Inferior parietal cortex (tissue), 1 donor: ENCODE results near the gene PCARE.

Experiments used
- DNase-seq: peaks from one replicate; pipeline ENCODE4 v3.0.0-alpha.2; 2016; ENCODE audit errors: extremely low spot score

PCARE gene

DNA sequence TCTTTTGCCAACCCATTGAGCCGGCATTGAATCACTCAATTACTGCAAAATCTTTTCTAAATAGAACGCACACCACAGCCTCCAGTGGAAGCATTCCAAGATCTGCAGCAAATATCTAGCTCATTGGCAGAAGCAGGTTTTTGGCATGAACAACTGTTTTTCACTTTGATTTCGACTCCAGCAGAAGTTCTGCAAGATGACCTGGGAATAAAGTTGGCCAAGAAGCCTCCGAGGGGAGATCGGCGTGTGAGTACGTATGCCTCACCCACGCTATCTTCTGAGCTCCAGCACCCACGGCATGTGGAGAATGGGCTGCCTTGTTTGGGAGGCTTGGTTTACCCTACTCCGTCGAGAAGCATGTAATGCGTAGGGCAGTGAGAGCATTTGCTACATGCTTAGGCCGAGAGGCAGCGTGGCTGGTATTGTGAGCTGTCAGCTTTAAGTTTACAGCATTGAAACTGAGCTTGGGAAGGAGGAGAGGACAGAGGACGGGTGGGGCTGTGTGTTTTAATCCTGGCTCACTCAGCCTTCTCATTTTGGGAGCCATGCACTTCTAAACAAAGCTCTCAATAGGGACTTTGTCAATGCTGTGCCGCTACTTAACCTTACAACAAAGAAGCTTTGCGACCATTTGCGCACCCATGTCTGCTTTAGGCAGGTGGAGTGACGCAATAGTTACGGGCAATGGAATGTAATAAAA, 10.5 kb downstream of the PCARE start:
- peak; percentile 65 for DNase-seq

DNA sequence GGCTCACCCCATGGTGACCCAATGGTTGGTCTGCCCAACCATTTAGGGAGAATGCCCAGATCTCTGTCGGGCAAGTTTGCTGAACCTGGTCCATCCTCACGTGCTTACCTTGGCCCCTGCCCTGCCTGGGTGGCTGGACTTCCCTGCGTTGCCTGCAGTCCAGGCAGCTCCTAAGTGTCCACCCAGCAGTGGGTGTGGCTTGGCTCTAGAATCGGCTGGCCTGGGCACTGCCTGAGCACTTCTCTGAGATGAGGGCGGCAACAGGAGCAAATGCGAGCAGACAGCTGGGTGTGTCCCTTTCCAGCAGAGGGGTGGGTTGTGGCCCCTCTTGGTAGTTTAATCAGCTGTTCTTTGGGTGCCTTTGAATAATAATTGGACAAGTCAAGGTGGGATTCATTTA, 11.3 kb downstream of the PCARE start:
- no peak for DNase-seq

DNA sequence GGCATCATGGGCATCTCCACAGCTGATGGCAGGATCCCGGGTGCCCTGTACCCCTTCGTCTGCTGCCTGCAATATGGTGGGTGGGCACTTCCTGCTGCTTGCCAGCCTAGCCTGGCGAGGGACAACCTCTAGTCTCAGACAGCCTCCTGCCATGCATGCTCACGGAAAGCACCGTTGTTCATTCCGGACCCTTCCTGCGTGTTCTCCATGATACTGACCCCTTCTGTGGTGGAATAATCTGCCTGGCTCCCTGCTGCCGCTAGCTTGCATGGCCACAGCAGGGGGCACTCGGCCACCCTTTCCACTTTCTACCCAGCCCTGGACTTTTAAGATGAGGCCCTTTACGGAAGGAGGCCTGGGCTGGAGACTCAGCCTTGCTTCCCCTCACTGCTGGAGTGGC, 12.0 kb downstream of the PCARE start:
- no peak for DNase-seq

DNA sequence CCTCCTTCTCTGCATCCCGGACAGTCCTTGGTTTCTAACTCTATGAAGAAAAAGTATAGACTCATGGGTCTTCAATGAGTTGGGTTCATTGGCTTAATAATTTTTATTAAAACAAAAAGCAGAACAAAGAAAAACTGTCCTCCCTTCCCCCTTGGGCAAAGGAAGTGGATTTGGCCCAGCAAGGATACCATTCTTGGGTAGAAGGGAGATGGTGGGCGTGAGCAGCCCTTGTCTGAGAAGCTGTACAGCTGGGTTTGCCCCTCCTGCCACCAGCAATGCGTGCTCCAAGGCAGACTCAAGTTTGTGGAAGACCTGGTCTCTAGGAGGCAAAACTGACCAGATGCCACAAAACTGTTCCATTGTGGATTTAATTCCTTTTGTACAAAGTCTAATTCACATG, 12.7 kb downstream of the PCARE start:
- DNase-seq, result no peak

DNA sequence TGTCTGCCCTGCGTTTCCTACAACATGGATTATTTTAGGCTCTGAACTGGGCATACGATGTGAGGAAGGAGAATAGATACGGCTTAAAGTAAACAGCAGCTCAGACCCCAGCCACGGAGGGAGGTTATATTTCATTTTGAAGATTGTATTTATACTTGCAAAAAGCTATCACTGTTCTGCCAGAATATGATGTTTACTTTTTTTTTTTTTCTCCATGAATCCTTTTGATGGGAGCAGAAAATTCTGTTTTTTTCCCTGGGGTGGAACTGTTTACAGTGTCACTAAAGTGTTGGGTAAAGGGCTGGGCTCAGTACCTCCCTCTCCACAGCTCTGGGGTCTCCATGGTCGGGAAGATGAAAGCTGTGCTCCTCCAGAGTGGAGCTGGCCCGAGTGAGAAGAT, 13.1 kb downstream of the PCARE start:
- no peak for DNase-seq

DNA sequence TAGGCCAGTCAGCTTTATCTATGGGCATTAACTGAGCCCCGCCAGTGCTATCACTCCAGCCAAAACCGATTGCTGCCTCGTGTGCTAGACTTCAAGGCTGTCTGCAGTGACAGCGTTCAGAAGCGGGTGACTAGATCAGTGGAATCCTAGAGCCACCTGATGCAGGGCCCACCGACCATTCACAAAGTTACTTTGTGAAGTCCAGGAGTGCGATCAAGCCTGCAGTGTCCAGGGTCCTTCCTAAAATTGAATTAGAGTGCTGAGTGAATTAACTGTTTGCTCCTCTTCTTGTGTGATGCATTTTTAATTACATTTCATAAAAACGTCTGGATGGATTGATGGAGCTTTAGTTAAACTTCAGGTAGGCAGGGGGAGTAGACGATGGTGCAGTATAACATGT, 13.9 kb downstream of the PCARE start:
- DNase-seq, result no peak

DNA sequence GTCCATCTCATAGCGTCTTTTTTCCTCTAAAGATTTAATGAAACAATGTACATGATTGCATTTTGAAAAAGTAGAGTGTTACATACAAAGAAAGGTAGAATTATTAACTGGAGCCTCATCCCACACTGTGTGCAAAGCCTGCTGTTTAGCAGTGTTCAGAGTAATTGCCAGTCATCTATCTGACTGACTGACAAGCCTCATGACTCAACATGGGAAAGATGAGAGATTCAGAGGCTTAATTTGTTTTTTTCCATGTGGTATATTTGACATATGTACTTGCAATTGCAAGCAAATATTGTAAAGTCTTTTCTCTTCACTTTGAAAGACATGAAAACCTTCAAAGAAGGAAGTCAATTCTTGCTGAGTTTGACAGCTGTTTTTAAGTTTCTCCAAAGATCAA, 14.7 kb downstream of the PCARE start:
- DNase-seq, result no peak

DNA sequence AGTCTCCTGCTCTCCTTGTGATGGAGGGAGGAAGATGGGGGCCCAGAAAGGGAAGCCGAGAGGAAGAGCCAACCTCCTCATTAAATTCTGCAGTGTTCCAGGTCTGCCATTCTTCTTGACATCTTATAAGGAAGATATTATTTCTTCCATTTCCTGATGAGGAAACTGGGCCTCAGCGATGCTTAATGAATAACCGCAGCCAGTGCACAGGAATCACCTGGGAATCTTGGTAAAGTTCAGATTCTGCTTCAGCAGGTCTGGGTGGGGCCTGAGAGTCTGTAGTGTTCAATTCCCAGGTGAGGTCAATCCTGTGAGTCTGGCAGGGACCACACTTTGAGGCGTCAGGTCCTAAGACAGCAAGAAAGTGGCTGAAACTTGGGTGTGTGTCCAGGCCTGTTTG, 17.3 kb downstream of the PCARE start:
- no peak for DNase-seq

DNA sequence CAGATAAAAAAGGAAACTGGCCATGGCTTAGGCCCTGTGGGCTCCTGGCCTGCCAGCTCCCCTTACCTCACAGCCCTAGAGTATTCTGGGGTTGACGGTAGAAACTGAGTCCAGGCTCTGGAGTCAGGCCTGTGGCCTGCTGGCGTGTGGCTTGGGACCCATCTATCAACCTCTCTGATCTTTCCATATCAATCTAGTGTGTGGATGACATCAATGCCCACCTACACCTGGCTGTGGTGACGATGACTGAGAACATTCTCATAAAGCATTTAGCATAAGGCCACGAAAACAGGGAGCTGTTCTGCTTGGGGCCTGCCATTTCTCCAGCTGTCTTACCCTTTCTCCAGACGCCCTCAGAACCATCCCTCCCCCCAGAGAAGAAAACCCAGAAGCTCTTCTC, 17.9 kb downstream of the PCARE start:
- DNase-seq, result no peak

DNA sequence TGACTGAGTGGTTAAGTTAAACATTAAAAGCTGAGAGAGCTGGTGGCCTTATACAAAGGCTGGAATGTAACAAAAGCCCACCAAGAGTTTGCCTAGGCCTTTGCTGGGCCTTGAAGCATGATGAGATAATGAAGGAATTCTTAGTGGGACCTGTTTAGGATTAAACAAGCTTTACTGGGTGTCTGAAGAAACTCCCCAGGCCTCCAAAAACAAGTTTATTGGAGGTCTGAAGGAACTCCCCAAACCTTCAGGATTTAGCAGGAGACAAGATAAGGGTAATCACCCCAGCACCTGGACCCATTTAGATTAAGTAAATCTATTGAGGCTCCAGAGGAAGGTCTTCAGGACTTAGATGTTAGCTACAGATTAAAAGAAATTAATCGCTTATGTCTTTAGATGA, 18.7 kb downstream of the PCARE start:
- no peak for DNase-seq

DNA sequence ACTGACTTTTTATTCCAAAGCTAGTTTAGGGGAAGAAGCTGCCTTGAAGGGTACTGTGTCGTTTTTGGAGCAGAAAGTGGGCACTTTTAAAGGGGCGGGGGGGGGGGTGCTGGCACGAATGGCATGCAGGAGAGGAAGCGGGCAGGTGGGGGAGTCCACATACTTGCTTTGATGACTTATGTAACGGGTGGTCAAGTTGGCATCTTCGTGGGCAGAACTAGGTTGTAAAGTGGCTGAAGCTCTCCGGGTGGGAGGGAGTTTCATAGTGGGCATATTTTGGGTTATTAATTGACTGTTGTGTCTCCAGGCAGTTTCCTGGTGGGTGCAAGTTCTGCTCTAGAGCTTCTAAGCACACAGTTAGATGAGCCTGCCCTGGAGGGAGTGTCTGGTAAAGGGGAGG, 19.9 kb downstream of the PCARE start:
- DNase-seq, result no peak

DNA sequence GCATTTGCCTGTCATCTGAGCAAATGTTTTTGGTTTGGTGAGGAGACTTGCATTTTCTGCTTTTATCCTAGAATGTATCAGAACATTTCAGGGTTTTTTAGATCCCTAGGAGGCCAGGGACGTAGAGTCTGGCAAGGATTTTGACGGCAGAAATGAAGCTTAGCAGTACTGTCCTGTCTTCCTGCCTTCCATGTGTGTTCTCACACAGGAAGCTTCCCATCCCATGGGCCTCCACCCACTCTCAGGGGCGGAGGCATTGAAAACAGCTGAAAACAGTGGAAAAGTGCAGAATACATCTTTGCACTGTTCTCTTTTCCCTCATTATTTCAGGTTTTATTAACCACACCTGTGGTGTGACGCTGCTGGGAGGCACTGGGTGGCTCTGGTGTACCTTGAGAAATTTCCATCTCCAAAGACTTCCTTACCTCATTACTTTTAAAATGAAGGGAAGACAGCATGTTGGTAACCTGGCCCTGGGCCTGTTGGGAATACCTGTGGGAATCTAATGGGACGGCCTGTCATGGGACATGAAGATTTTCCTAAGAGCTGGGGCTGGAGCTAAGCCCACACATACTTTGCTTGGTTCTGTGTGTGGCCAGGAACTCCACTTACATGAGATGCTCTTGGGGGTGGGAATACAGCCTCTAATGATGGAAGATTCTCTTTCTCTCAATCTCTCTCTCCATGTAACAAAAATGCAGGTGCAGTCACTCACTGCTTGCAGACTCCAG, 20.5 kb downstream of the PCARE start:
- DNase-seq, result no peak

DNA sequence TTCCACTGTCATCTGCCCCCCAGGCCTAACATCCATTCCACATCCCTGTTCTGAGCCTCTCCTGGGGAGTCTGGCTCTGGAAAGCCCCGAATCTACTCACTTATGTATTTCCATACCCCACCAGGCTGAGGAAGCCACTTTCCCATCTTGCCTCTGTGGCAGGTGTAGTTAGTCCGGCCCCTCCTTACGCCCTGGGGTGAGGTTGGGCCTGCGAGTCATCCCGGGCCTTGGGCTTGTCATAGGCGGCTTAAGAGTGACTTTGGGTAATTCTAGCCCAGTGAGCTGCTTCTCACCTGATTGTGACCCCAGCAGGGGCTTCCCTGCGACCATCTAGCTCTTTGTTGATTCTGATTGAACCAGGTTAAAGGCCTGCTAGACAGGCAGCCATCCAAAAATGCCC, 21.1 kb downstream of the PCARE start:
- no peak for DNase-seq

DNA sequence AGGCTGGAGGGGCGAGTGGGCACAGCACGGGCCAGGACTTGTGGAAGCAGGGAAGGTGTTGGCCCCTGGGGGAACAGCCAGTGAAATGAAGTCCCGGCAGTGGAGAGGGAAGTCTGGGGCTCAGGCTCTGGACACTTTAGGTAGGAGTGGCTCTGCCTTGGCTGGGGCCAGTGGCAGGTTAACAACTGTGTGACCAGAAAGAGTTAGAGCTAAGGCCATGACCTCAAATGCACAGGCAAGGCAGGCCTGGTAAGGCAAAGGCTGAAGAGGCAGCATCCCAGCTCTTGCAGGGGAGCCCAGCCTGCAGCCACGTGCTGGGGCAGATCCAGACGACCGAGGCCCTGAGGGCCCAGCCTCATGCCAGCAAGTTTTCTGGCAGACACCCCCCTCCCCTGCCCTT, 21.5 kb downstream of the PCARE start:
- no peak for DNase-seq

DNA sequence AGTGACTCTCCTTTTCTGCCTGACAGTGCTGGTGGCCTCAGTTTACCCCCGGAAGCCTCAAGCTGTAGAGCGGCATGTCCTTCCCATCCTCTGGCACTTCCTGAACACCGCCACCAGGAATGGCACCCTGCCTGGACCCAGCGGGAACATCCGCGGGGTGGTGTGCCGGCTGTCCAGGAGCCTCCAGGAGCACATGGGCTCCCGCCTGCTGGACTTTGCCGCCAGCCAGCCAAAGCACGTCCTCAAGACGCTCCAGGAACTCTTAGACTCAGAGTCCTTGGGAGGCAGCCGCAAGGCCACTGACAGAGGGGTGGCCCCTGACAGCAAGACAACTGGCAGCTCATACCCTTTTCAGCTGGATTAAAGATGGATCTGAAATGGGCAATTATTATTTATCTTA, 22.6 kb downstream of the PCARE start:
- DNase-seq, result no peak

DNA sequence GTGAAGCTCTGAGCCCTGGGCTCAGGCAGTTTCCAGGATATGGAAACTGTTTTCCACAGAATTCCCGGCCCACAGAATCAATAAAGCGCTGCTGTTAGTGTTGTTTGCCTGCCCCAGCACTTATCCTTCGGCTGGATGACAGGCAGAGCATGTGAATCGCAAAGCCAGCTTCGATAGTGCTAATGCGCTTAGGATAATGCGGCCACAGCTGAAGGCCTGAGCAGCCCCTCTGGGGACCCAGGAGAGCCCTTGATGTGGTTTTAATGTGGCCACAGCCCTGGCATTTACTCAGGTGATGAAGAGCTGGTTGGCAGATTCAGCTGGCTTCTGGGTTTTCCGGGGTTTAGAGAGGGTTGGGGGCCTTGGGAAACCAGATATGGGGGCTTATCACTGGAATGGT, 23.7 kb downstream of the PCARE start:
- no peak for DNase-seq

DNA sequence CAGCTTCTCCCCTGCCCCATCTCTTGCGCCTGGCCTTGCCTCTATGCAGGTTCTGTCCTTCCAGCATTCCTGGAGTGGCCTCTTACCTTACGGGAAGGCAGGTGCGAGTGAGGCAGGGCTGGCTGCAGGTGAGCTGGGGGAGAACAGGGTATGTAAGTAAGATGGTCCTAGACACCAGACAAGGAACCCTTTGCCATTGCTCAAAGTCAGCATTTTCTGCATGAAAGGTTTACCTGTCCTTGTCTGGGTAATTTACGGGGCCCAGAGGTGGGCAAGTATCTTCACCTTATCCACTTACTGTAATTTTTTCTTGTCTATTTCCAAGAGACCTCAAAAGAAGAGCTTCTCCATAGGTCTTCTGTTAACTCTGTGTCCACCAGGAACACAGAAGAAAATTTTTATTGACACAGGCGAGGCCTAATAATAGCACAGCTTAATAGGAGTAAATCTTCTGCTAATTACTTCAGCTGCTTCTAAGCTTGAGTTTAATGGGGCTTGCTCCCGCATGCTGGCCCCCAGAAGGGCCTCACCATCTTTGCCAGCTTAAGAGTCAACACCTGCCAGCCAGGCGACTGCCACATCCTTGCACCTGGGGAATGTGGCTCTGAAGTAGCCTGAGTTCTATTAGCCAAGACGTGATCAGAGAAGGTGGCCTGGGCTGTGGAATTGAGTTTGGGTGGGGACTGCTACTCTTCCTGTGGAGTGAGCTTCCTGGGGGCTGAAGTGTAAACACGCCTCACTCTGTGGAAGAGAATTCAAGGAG, 27.1 kb downstream of the PCARE start:
- DNase-seq, result no peak

DNA sequence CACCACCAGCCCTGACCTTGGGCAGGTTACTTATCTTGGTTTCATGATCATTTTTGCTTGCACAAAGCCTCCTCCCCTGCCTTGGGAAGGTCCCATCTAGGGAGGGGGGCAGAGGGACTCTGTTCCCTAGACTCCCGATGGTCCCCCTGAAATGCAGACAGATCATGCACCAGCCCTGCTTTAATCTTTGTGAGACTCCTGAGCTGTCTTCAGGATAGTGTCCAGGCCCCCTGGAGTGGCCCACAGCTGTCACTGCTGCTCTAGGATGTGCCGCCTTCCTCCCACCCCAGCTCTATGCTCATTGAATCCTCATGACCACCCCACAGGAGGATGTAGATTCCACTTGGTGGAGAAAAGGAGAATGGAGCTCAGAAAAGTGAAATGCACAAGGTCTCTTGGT, 28.0 kb downstream of the PCARE start:
- no peak for DNase-seq

DNA sequence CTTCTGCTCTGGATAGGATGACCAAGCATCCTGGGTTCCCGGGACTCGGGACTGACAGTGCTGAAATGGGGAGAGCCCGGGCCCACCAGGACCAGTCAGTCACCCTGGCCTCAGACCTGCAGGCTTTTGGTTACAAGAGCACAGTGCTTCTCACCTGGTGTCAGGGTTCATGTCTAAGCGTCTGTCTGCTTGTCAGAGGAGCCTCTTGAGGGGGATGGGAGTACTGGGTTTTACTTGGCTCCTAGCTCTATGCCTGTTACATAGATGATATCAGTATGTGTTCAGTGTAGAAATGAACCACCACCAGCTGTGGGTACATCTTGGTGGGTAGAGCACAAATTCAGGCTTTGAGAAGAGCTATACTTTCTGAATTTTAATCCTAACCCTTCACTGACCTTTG, 29.9 kb downstream of the PCARE start:
- DNase-seq, result no peak

DNA sequence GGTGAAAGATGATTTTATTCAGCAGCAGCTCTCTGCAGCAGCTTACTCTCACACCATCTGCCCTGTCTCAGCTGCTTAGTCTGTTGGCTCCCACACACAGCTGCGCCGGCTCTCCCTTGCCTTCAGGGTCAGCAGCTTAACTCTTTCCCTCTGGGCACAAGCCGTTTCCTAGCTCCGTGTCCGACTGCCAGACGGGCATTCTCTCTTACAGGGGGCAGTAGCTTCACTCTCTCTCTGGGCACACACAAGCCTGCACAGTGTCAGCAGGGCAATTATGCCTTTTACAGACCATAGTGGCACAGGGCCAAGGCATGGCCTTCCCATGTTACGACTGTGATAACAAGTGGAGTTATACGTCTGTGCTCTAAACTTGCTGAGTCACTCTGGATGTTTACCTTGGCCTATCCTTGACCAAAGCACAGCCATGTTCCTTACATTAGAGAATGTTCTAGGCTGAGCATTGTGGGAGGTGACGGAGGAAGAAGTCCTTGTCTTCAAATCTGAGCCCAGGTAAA, 31.7 kb downstream of the PCARE start:
- DNase-seq, result no peak

DNA sequence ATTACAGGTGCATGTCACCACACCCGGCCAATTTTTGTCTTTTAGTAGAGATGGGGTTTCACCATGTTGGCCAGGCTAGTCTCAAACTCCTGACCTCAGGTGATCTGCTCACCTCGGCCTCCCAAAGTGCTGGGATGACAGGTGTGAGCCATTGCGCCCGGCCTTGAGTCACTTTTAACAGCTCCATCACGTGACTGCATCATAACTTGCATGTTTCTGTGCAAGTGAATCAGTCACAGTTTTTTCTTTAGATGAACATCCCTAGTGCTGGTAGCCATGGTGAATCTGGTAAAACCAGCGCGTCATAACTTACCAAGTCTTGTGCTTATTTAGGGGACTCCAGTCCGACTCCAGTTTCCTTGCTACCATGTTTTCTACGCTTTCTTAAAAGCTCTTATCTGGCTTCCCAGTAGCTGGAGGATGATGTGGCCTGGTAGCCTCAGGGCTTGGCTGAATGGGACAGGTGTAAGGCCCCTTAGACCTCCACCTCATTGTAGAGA, 33.1 kb downstream of the PCARE start:
- DNase-seq, result no peak

DNA sequence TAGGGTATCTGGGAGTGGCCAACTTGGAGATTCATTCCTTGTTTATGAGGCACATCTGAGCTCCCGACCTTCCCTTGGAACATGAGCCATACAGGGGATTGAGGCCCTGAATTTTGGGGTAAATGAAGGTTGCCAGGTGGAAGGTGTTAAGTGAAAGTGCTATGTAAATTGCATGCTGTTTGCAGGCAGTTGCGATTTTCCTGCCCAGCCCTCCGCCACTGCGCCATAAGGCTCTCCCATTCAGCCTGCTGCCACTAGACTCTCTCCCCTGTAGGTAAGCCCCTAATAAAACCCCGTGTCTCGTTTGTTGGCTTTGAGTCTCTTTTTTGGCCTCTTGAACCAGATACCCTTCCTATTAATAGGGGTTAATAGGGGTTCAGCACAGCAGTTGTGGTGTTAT, 33.8 kb downstream of the PCARE start:
- DNase-seq, result no peak
